CD14-positive monocyte (primary cell): ENCODE measurements around the gene LARP1. TPM values are rescaled to one million over a fixed set of nuclear protein-coding genes. Genes with fewer than 3 reads are reported as not detected.

Experiments
- DNase-seq, 3 donors: peaks; one replicate each; pipeline ENCODE4 v3.0.0-alpha.2; 2011 to 2022
- H2AFZ ChIP-seq: 2 replicates; pipeline ENCODE4 v1.6.0; 2012; ENCODE audit warnings: mild to moderate bottlenecking, low read depth, low read length, inconsistent platforms; ENCODE audit not compliant: insufficient read depth, poor library complexity, severe bottlenecking
- H3K27ac ChIP-seq, 2 donors: 1 replicate in 1 of 2; 2 replicates in 1 of 2; pipeline ENCODE4 v1.5.1; 2012 to 2013; ENCODE audit warnings: low read length in 2 of 2, control low read depth in 1 of 2, inconsistent platforms in 1 of 2, low read depth in 1 of 2, mild to moderate bottlenecking in 1 of 2
- H3K27me3 ChIP-seq, 2 donors: one replicate each; pipeline versions ENCODE4 v1.6.0 to v1.6.1; 2011 to 2013; ENCODE audit warnings: low read length in 2 of 2; ENCODE audit not compliant: control insufficient read depth in 2 of 2, insufficient read depth in 2 of 2
- H3K36me3 ChIP-seq, 2 donors: replicated peaks in 1 of 2; 1 replicate in 1 of 2; 2 replicates in 1 of 2; pipeline versions ENCODE4 v1.5.1 to v1.6.1; 2012 to 2013; ENCODE audit warnings: low read length in 2 of 2, control low read depth in 1 of 2, inconsistent platforms in 1 of 2, mild to moderate bottlenecking in 1 of 2; ENCODE audit not compliant: insufficient read depth in 2 of 2, control insufficient read depth in 1 of 2
- H3K4me1 ChIP-seq, 2 donors: 1 replicate in 1 of 2; 2 replicates in 1 of 2; pipeline versions ENCODE4 v1.5.1 to v1.6.1; 2012 to 2013; ENCODE audit warnings: low read length in 2 of 2, control low read depth in 1 of 2, inconsistent platforms in 1 of 2, mild to moderate bottlenecking in 1 of 2, moderate library complexity in 1 of 2; ENCODE audit not compliant: insufficient read depth in 2 of 2, control insufficient read depth in 1 of 2
- H3K4me2 ChIP-seq: replicated peaks from 2 replicates; pipeline ENCODE3; 2012; ENCODE audit warnings: low read length, moderate library complexity, mild to moderate bottlenecking; ENCODE audit not compliant: poor library complexity, severe bottlenecking; ENCODE audit errors: extremely low read depth
- H3K4me3 ChIP-seq, 3 experiments: fragments of 200-600 bp in 1 of 3; sonication (generic) in 1 of 3; replicated peaks in 1 of 3; 1 replicate in 2 of 3; 2 replicates in 1 of 3; pipeline ENCODE4 v1.5.1; 2011 to 2013; ENCODE audit warnings: low read length in 3 of 3, mild to moderate bottlenecking in 3 of 3, control low read depth in 2 of 3, low read depth in 2 of 3, inconsistent platforms in 1 of 3, moderate library complexity in 1 of 3
- H3K79me2 ChIP-seq: 2 replicates; pipeline ENCODE4 v1.6.0; 2012; ENCODE audit warnings: mild to moderate bottlenecking, control low read depth, inconsistent platforms, low read length, moderate library complexity; ENCODE audit not compliant: insufficient read depth
- H3K9ac ChIP-seq: 2 replicates; pipeline ENCODE4 v1.6.0; 2017; ENCODE audit warnings: low read length, mild to moderate bottlenecking; ENCODE audit not compliant: insufficient read depth, poor library complexity, severe bottlenecking
- H3K9me3 ChIP-seq, 2 donors: replicated peaks in 1 of 2; 1 replicate in 1 of 2; 2 replicates in 1 of 2; pipeline versions ENCODE4 v1.5.1 to v1.6.1; 2012 to 2013; ENCODE audit warnings: low read length in 2 of 2, control low read depth in 1 of 2; ENCODE audit not compliant: control insufficient read depth in 1 of 2, insufficient read depth in 1 of 2
- H4K20me1 ChIP-seq: 2 replicates; pipeline ENCODE4 v1.6.0; 2012; ENCODE audit warnings: mild to moderate bottlenecking, low read length, control low read depth, moderate library complexity; ENCODE audit not compliant: insufficient read depth
- H3K27ac Mint-ChIP-seq, 7 donors: one replicate each; pipeline ENCODE4 v1.8.0; 2020; ENCODE audit warnings: mild to moderate bottlenecking in 7 of 7, mixed read lengths in 7 of 7, moderate library complexity in 6 of 7, inconsistent platforms in 2 of 7
- H3K27me3 Mint-ChIP-seq, 3 donors: one replicate each; pipeline ENCODE4 v1.8.0; 2021 to 2022; ENCODE audit warnings: low read depth in 3 of 3, mild to moderate bottlenecking in 3 of 3, mixed read lengths in 3 of 3, moderate library complexity in 3 of 3, inconsistent platforms in 1 of 3
- H3K36me3 Mint-ChIP-seq, 2 donors: one replicate each; pipeline ENCODE4 v1.8.0; 2020; ENCODE audit warnings: mixed read lengths in 2 of 2, inconsistent platforms in 1 of 2, mild to moderate bottlenecking in 1 of 2
- H3K4me1 Mint-ChIP-seq: one replicate; pipeline ENCODE4 v1.8.0; 2020; ENCODE audit warnings: mild to moderate bottlenecking, mixed read lengths
- H3K4me3 Mint-ChIP-seq, 2 donors: one replicate each; pipeline ENCODE4 v1.8.0; 2020; ENCODE audit warnings: mild to moderate bottlenecking in 2 of 2, mixed read lengths in 2 of 2, moderate library complexity in 1 of 2
- H3K9me3 Mint-ChIP-seq, 7 donors: one replicate each; pipeline ENCODE4 v1.8.0; 2020 to 2022; ENCODE audit warnings: mixed read lengths in 7 of 7, mild to moderate bottlenecking in 6 of 7, moderate library complexity in 6 of 7, inconsistent platforms in 2 of 7
- WGBS: methylation state at CpG from one replicate; pipeline ENCODE4 v1.1.5; 2013; ENCODE audit warnings: missing lambda C conversion rate; ENCODE audit not compliant: insufficient coverage; 5-methylcytosine and 5-hydroxymethylcytosine counted together
- intact Hi-C, 2 donors: fragments of 100-400 bp; cut with micrococcal nuclease; formaldehyde crosslinking; loops; one replicate each; pipeline versions ENCODE4 v1.15.0 to v1.15.1; 2023
- polyA plus RNA-seq, 3 donors: library from polyadenylated mRNA; depleted of rRNA in 1 of 3; unstranded in 2 of 3; stranded (reverse) in 1 of 3; fragments of 300-500 nt in 2 of 3; fragments of >200 nt in 1 of 3; fragmentation: Illumina TruSeq in 2 of 3; gene quantifications; 1 replicate in 2 of 3; 2 replicates in 1 of 3; pipeline ENCODE4 v1.2.3, GENCODE V29; 2012 to 2021
- TF ChIP-seq, protein P1 (sequence below): fragments of 200-600 bp; IDR thresholded peaks from one replicate; pipeline ENCODE4 v1.8.0; 2022; ENCODE audit warnings: antibody characterized with exemption, mild to moderate bottlenecking

LARP1 gene
- polyA plus RNA-seq, 3 donors, result 4.7 to 55.0 (median 5.8) TPM

DNA sequence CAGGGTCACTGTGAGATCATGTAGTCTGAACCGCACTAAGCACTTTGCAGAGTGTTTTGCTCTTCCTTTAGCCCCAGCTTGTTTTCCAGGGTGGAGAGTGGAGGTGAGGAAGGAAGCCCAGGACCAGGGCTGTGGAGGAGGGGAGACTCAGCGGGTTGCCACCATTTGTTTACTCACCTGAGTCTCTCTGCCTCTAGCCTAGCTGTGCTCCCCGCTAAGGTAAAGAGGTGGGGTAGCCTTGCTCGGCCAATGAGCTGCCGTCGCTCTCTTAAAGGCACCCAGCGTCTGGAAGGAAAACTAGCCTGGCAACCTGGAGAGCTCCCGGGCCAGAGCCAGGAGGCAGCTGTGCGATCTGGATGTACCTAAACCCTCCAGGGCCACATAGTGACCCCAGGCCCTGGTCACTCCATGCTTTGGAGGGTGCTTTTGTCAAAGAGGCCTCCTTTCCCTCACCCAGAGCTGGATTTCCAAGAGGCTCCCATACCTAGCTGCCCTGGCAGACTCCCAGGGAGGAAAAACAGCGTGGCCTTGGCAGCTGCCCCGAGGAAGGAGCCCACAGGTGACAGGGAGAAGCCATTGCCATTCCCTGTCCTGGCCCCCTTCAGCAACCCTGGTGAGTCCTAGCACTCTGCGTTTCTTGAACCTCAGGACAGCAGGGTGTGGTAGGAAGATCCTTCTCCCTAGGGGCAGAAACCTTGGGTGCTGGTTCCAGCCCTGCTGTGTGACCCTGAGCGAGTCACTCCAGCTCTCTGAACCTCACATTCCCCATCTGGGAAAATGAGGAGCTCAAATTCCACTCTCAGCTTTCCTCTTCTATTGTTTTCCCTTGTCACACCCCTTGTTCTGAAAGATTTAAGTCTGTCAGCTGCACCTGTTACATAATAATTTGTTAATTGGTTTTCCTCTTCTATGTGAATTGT lies 42.4 kb upstream of the LARP1 start:
- no peaks in the 10 kb centered on the region for H4K20me1 ChIP-seq
- H3K4me2 ChIP-seq, result no peak overlapping the region
- Mint-ChIP-seq H3K36me3 (no peaks in the 10 kb centered on the region), H3K9me3 (no peaks in the 10 kb centered on the region), H3K27ac (peak overlapping the region in 4 of 7 donors; percentile 18 to 98 (median 70)), H3K4me1 (peaks cover 46% of the 10 kb centered on the region), H3K27me3 (peaks cover 0 to 2% (median 0%) of the 10 kb centered on the region in 3 donors), H3K4me3 (no peak overlapping the region)
- no peak for DNase-seq
- H2AFZ ChIP-seq, result no peak overlapping the region
- intact Hi-C loops, result no loop called here
- H3K79me2 ChIP-seq, result no peaks in the 10 kb centered on the region
- no peak overlapping the region for H3K27ac ChIP-seq
- TF ChIP-seq, protein P1, sequence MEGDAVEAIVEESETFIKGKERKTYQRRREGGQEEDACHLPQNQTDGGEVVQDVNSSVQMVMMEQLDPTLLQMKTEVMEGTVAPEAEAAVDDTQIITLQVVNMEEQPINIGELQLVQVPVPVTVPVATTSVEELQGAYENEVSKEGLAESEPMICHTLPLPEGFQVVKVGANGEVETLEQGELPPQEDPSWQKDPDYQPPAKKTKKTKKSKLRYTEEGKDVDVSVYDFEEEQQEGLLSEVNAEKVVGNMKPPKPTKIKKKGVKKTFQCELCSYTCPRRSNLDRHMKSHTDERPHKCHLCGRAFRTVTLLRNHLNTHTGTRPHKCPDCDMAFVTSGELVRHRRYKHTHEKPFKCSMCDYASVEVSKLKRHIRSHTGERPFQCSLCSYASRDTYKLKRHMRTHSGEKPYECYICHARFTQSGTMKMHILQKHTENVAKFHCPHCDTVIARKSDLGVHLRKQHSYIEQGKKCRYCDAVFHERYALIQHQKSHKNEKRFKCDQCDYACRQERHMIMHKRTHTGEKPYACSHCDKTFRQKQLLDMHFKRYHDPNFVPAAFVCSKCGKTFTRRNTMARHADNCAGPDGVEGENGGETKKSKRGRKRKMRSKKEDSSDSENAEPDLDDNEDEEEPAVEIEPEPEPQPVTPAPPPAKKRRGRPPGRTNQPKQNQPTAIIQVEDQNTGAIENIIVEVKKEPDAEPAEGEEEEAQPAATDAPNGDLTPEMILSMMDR, result no peak
- 98% methylated on average over 7 of the region's 13 CpGs for WGBS
- peaks cover 17 to 27% of the 10 kb centered on the region in 2 donors for H3K4me1 ChIP-seq
- no peaks in the 10 kb centered on the region for H3K27me3 ChIP-seq
- H3K36me3 ChIP-seq, result no peaks in the 10 kb centered on the region
- no peak overlapping the region for H3K9ac ChIP-seq
- no peak overlapping the region for H3K4me3 ChIP-seq
- H3K9me3 ChIP-seq, result no peaks in the 10 kb centered on the region

DNA sequence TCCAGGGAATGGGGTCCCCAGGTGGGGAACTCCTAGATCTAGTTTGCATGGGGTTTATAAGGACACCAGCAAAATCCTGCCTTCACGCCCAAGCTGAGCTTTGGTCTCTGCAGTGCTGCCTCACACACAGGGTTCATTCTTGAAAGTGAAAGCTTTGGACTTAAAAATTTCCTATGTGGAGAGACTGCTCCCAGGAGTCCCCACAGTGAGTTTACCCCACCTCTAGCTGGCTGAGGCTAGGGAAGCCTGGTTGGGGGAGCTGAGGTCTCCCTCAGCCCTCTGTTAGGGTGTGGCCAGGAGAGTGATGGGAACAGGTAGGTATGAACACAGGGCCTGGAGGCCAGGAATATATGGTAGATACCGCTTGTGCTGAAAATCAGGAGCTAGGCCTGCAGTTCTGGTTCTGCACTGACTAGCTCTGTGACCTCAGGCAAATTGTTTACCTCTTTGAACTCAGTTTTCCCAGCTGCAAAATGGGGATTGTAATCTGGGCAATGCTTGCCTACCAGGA lies 41.5 kb upstream of the LARP1 start:
- H3K4me1 ChIP-seq, result peaks cover 17 to 23% of the 10 kb centered on the region in 2 donors
- H2AFZ ChIP-seq, result peak overlapping the region; percentile 89
- no peaks in the 10 kb centered on the region for H3K27me3 ChIP-seq
- H3K9me3 ChIP-seq, result no peaks in the 10 kb centered on the region
- H3K9ac ChIP-seq, result no peak overlapping the region
- peak overlapping the region in 1 of 3 experiments; percentile 78 for H3K4me3 ChIP-seq
- Mint-ChIP-seq H3K4me3 (no peak overlapping the region), H3K36me3 (no peaks in the 10 kb centered on the region), H3K27me3 (no peaks in the 10 kb centered on the region), H3K27ac (peak overlapping the region; percentile 86 to 98 (median 94)), H3K4me1 (peaks cover 38% of the 10 kb centered on the region), H3K9me3 (no peaks in the 10 kb centered on the region)
- H3K36me3 ChIP-seq, result no peaks in the 10 kb centered on the region
- 80% methylated on average over 2 of the region's 2 CpGs for WGBS
- intact Hi-C loops, result loop anchor here in 1 of 2 donors (2.0 kb wide), 1 partner anchor 41 kb away; the partner anchor contains the start of gene LARP1
- TF ChIP-seq, protein P1, result no peak
- no peaks in the 10 kb centered on the region for H4K20me1 ChIP-seq
- no peaks in the 10 kb centered on the region for H3K79me2 ChIP-seq
- DNase-seq, result no peak
- H3K27ac ChIP-seq, result peak overlapping the region in 1 of 2 donors; percentile 94
- H3K4me2 ChIP-seq, result peak overlapping the region; percentile 78
